AG09309 (cell line): ENCODE results near the gene ABHD12B.

Experiments used
- DNase-seq: peaks from one replicate; pipeline ENCODE4 v3.0.0-alpha.2; 2010; ENCODE audit warnings: low read depth
- H3K4me3 ChIP-seq: 2 replicates; pipeline ENCODE4 v1.5.1; 2011; ENCODE audit warnings: mild to moderate bottlenecking, low read depth, low read length, moderate library complexity; ENCODE audit not compliant: control insufficient read depth
- TF ChIP-seq, protein P1 (sequence below): IDR thresholded peaks from 2 replicates; pipeline ENCODE4 v1.5.1; 2011; ENCODE audit warnings: mild to moderate bottlenecking, low read depth, low read length, inconsistent platforms; ENCODE audit not compliant: insufficient read depth, control insufficient read depth; ENCODE audit errors: missing control alignments

The ABHD12B gene

DNA sequence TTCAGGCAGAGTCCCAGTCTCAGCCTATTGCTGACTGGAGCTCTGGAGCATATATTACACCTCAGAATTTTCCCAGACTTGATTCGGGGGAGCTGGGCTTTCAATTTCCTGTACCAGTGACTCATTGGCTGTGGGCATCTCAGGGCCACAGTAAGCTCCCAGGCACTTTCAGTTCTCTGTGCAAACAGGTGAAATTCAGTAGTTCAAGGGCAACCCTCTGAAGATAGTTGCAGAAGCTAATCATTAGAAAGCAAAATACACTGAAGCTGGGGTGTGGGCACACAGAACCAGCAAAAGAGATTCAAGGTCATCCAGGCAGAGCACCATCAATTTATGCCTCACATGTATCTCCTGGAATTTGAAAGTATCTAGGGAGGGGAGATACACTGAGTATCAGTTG is 32.8 kb upstream of the ABHD12B start:
- TF ChIP-seq, protein P1, sequence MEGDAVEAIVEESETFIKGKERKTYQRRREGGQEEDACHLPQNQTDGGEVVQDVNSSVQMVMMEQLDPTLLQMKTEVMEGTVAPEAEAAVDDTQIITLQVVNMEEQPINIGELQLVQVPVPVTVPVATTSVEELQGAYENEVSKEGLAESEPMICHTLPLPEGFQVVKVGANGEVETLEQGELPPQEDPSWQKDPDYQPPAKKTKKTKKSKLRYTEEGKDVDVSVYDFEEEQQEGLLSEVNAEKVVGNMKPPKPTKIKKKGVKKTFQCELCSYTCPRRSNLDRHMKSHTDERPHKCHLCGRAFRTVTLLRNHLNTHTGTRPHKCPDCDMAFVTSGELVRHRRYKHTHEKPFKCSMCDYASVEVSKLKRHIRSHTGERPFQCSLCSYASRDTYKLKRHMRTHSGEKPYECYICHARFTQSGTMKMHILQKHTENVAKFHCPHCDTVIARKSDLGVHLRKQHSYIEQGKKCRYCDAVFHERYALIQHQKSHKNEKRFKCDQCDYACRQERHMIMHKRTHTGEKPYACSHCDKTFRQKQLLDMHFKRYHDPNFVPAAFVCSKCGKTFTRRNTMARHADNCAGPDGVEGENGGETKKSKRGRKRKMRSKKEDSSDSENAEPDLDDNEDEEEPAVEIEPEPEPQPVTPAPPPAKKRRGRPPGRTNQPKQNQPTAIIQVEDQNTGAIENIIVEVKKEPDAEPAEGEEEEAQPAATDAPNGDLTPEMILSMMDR: no peak
- DNase-seq: no peak

DNA sequence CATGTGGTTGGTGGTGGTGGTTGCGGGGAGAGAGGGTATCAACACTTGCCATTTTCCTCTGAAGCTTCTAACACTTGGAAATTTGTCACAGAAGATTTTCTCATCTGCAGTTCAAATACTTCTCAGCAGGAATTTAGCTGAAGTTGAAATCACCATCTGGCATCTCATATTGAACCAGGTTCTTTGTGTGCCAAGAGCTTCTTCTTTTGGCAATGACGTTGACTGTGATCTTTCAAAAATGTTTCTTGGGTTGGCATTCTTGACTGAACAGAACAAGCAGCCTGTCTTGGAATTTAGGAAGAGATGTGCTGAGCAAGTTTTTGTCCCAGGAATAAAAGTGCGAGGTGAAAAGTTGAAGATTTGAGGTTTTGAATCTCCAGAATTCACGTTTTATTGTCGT is 32.2 kb upstream of the ABHD12B start:
- H3K4me3 ChIP-seq: no peak overlapping the region
- DNase-seq: no peak
- TF ChIP-seq, protein P1: no peak

More for the DNA sequence above, 32.8 kb upstream of the ABHD12B start:
- H3K4me3 ChIP-seq: no peak overlapping the region

DNA sequence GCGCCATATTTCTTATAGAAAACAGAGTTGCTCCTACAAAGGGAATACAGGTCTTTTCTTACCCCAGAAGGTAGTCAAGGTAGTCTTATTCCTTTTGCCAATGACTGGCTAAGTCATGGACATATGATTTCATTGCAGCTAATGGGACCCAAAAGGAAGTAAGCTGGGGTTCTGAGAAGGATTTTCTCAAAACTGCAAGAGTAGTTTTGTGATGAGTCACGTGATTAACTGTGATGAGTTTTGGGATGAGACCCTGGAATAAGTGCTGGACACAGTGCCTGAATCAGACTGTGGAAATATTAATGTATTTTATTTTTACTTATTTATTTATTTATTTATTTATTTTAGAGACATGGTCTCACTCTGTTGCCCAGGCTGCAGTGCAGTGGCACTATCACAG is 27.5 kb upstream of the ABHD12B start:
- no peak for DNase-seq
- TF ChIP-seq, protein P1: no peak
- no peak overlapping the region for H3K4me3 ChIP-seq

DNA sequence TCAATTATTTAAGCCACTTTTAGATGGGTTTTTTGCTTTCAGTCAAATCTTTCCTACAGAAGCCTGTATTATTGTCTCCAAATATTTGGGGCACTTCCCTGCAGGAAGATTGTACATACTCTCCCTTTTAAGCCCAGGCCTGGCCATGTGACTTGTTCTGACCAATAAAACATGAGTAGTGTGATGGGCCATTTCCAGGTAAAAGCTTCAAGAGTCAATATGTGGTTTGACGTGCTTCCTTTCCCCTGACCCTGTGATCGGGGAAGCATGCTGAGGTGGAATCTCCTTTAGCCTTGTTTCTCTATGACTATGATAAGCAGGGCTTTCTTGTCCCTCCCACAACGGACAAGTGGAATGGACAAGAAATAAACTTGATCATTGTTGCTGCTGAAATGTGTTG is 26.7 kb upstream of the ABHD12B start:
- TF ChIP-seq, protein P1: no peak
- no peak for DNase-seq
- H3K4me3 ChIP-seq: no peak overlapping the region

DNA sequence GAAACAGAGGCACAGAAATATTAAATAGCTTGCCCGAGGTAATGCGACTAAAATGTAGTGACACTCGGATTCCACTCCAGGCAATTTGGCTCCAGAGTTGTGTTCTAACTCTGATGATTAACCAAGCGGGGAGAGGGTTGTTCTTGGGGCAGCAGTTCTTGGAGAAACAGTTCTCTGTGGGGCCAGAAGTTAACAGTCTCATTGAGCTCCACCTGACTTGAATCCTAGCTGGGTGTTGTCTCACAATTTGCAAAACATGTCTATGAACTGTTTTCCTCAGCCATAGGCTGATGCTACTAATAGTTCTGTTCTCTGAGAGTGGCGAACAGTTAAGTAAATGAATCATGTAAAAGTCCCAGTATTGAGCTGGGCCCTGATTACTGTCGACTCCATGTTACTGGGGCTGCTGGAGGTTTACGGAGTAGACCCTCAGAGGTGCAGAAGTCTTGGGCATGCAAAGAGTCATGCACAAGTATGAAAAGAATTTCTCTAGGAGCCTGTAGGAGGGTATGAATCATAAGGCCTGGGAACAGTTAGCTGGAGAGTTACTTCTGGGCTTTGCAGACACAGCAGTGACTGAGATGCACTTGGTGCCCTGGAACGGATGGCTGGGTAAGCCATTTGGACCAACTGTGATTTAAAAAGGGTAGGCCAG is 25.5 kb upstream of the ABHD12B start:
- no peak overlapping the region for H3K4me3 ChIP-seq
- TF ChIP-seq, protein P1: no peak
- peak; percentile 46 for DNase-seq

DNA sequence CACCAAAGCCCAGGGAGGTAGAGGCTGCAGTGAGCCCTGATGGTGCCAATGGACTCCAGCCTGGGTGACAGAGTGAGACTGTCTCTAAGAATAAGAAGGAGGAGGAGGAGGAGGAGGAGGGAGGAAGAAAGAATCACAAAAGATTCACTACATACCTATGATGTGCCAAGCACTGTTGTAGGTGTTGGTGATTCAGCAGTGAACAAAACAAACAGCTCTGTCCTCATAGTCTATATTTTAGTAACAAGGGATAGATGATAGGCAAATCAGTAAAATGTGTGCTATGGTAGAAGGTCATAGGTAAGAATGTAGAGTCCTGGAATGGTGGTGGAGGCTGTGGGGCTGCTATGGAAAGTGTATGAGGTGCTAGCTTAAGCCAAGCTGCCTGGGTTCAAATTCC is 18.0 kb upstream of the ABHD12B start:
- TF ChIP-seq, protein P1: no peak
- no peak overlapping the region for H3K4me3 ChIP-seq
- DNase-seq: no peak
